Occipital lobe (tissue), 2 donors: ENCODE measurements around the gene ACP3. TPM values are rescaled to one million over a fixed set of nuclear protein-coding genes. Genes with fewer than 3 reads are reported as not detected.

Experiments
- DNase-seq: peaks from one replicate; lab custom pipeline; 2025; lab: John Stamatoyannopoulos, UW
- total RNA-seq: library from RNA; depleted of rRNA; stranded (reverse); fragments of >200 nt; gene quantifications from one replicate; pipeline ENCODE4 v1.2.3, GENCODE V29; 2014

ACP3 gene
- total RNA-seq, 1 donor from 2014 or later = 1.2 TPM

GRCh38 chr3:132315851-132316250 lies 1.4 kb upstream of the ACP3 start:
- no peak for DNase-seq

- DNase-seq = no peak
Observed at GRCh38 chr3:132318451-132318850, 1.2 kb downstream of the ACP3 start.

GRCh38 chr3:132321304-132321703 lies 4.1 kb downstream of the ACP3 start:
- no peak for DNase-seq

GRCh38 chr3:132325103-132325606 lies 7.9 kb downstream of the ACP3 start:
- no peak for DNase-seq

- no peak for DNase-seq
Observed at GRCh38 chr3:132325634-132326033, 8.4 kb downstream of the ACP3 start.

- DNase-seq = no peak
Observed at GRCh38 chr3:132326251-132326650, 9.0 kb downstream of the ACP3 start.

GRCh38 chr3:132332082-132332481 lies 14.9 kb downstream of the ACP3 start:
- DNase-seq = no peak

- DNase-seq = no peak
Observed at GRCh38 chr3:132332508-132332907, 15.3 kb downstream of the ACP3 start.

- no peak for DNase-seq
Observed at GRCh38 chr3:132341746-132342145, 24.5 kb downstream of the ACP3 start.

GRCh38 chr3:132342183-132342582 lies 25.0 kb downstream of the ACP3 start:
- DNase-seq = no peak

- no peak for DNase-seq
Observed at GRCh38 chr3:132342610-132343009, 25.4 kb downstream of the ACP3 start.

GRCh38 chr3:132343018-132343612 lies 25.9 kb downstream of the ACP3 start:
- DNase-seq = peak; percentile 2

GRCh38 chr3:132344666-132345280 lies 27.6 kb downstream of the ACP3 start:
- DNase-seq = no peak

GRCh38 chr3:132346841-132347736 lies 29.9 kb downstream of the ACP3 start:
- peak; percentile 33 for DNase-seq

- no peak for DNase-seq
Observed at GRCh38 chr3:132347811-132348210, 30.6 kb downstream of the ACP3 start.

- no peak for DNase-seq
Observed at GRCh38 chr3:132348531-132348930, 31.3 kb downstream of the ACP3 start.

- no peak for DNase-seq
Observed at GRCh38 chr3:132350814-132351213, 33.6 kb downstream of the ACP3 start.

- no peak for DNase-seq
Observed at GRCh38 chr3:132351222-132351806, 34.1 kb downstream of the ACP3 start.

- DNase-seq = no peak
Observed at GRCh38 chr3:132352556-132353143, 35.4 kb downstream of the ACP3 start.

GRCh38 chr3:132354916-132355702 lies 37.9 kb downstream of the ACP3 start:
- no peak for DNase-seq

- no peak for DNase-seq
Observed at GRCh38 chr3:132356568-132356967, 39.4 kb downstream of the ACP3 start.
